Coronary artery (tissue), 2 donors: ENCODE measurements around the gene SLC6A6.

Source experiments
- DNase-seq: peaks from one replicate; pipeline ENCODE4 v3.0.0-alpha.2; 2017; ENCODE audit warnings: low spot score
- H3K27ac ChIP-seq, 2 donors: fragments of 200-600 bp; sonication (generic); one replicate each; pipeline ENCODE4 v1.5.1; 2016 to 2019
- H3K4me3 ChIP-seq: fragments of 200-600 bp; sonication (generic); 2 replicates; pipeline ENCODE4 v1.5.1; 2016; ENCODE audit warnings: mild to moderate bottlenecking, moderate library complexity
- TF ChIP-seq, protein P1 (sequence below): fragments of 200-600 bp; sonication (generic); IDR thresholded peaks from one replicate; pipeline ENCODE4 v1.5.1; 2019; ENCODE audit warnings: antibody characterized with exemption

Gene SLC6A6

DNA sequence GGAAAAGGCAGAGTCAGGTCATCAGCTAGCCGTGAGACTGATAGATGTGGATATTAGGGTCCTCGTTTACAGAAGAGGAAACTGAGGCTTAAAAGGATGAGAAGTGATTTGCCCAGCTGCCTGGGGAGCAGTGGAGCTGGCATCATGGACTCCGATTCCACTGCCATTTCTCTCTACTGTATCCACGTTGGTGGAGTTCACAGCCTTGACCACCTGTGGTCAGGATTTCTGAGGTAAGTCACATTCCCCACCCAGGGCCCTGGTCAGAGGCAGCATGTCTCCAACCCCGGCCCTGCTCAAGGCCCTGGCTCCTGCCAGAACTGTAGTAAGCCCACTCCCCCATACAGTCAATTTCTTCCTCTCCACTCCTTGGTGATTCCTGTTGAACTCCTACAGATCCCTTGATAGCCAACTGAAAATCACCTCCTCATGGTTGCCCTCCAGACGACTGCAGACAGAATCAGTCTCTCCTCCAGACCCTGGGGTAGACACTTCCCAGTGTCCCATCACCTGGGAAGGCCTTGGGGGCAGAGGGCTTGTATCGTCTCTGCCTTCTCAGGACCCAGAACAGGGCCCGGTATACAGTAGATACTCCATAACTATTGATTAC, 41.2 kb upstream of the SLC6A6 start:
- TF ChIP-seq, protein P1, sequence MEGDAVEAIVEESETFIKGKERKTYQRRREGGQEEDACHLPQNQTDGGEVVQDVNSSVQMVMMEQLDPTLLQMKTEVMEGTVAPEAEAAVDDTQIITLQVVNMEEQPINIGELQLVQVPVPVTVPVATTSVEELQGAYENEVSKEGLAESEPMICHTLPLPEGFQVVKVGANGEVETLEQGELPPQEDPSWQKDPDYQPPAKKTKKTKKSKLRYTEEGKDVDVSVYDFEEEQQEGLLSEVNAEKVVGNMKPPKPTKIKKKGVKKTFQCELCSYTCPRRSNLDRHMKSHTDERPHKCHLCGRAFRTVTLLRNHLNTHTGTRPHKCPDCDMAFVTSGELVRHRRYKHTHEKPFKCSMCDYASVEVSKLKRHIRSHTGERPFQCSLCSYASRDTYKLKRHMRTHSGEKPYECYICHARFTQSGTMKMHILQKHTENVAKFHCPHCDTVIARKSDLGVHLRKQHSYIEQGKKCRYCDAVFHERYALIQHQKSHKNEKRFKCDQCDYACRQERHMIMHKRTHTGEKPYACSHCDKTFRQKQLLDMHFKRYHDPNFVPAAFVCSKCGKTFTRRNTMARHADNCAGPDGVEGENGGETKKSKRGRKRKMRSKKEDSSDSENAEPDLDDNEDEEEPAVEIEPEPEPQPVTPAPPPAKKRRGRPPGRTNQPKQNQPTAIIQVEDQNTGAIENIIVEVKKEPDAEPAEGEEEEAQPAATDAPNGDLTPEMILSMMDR = no peak
- Histone ChIP-seq H3K4me3 (no peak overlapping the region), H3K27ac (no peak overlapping the region)
- DNase-seq = no peak

DNA sequence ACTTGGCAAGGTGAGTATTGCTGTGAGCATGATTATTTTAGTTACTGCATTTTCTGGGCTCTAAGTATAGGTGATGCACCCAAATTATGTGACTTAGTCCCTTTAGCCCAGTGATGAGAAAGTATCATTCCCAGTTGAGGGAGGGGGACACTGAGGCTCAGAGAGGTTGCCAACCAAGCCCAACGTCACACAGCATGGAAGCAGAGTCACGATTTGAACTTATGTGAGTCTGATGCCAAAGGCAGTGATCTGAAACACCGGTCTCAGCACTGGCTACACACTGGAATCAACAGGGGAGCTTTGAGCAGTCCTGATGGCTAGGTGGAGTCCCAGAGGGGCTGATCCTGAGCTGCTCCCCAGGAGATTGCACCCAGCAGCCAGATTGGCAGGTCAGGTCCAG, 39.5 kb upstream of the SLC6A6 start:
- Histone ChIP-seq H3K27ac (no peak overlapping the region), H3K4me3 (no peak overlapping the region)
- no peak for DNase-seq
- TF ChIP-seq, protein P1 = no peak

DNA sequence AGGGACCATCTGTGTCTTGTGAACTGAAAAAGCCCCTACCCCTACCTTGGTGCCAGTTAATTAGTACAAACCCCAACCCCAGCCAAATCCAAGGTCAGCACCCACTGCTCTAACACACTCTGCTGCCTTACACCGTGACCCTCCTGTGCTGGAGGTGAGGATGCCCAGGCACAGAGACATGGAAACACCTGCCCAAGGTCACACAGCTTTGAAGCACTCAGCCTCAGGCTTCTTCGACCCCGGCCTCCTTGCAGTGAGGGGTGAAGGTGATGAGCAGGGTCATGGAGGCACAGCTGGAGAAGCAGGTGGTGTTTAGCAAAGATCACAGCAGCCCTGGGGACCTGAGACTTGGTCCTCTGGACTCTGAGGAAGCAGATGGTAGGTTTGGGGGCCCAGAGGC, 39.0 kb upstream of the SLC6A6 start:
- DNase-seq = no peak
- no peak overlapping the region for H3K4me3 ChIP-seq
- H3K27ac ChIP-seq = no peak overlapping the region
- TF ChIP-seq, protein P1 = no peak

DNA sequence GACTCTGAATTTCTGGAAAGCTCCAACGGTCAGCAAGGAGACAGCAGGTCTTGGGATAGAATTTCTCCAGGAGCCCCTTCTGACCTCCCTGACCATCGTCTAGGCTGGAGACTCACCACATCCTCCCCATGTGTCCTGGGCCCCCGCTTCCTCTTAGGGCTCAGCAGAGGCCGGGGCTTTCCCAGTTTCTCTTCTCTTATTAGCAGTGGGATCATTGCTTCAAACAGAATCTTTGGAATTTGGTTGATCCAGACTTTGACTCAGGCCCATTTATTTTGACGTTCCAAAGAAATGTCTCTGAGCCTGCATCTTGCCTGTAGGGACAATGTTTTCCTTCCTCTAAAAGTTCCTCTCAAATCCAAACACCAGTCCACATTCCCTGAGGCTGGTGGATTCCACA, 38.4 kb upstream of the SLC6A6 start:
- no peak overlapping the region for H3K4me3 ChIP-seq

DNA sequence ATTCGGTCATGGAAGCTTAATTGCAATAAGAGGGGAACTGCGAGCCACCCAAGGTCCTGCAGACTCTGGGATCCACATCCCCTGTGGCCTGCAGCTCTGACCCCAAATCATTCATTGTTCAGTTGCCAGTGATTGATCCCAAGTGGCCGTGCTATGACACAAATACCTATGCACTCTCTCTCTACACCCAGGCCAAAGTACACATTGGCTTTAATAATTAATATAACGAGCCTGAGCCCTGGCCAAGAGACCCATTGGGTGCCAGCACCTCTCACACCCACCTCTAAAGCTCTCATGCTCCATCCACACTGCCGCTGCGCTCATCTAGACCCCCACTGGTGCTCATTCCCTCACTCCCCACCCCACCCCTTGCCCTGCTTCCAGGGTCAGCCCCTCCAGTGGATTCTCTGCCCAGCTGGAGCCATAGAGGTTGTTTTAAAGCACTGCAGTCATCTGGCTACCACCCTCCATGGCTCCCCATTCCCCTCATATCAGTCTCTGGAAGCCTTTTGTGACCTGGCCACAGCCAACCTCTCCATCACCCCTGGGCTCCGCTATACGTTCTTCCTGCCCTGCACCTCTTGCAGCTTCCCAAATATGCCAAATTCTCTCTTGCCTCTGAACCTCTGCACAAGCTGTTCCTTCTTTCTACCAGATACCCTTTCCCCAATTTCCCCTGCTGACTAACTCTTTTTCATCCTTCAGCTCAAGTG, 37.7 kb upstream of the SLC6A6 start:
- no peak for DNase-seq
- Histone ChIP-seq H3K27ac (no peak overlapping the region), H3K4me3 (no peak overlapping the region)
- TF ChIP-seq, protein P1 = no peak

More for the DNA sequence above, 38.4 kb upstream of the SLC6A6 start:
- TF ChIP-seq, protein P1 = no peak
- DNase-seq = no peak
- H3K27ac ChIP-seq = no peak overlapping the region

DNA sequence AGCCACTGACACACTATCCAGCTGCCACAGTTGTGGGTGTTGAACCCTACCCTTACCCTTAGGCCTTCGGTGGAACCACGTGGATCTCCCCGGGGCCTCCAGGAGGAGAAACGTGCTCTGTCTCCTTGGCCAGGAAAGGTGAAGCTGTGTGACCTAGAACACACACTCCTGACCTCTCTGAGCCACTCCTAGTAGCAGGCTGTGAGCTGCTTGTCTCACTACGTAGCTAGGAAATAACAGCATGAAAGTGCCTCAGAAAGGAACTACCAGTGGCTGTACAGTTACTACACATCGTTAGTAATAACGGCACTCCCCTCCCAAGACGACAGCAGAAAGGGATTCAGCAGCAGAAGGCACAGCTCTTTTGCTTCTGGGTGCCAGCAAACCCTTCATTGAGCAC, 36.2 kb upstream of the SLC6A6 start:
- no peak overlapping the region for H3K4me3 ChIP-seq
- DNase-seq = no peak
- TF ChIP-seq, protein P1 = no peak
- no peak overlapping the region for H3K27ac ChIP-seq
